NOMO-1 treated with DMSO at 0.1 percent for 48 hours (cell line): Measurements from ENCODE around the gene TACC2.
"Not testable (repeated sequence)": the region's sequence is repeated elsewhere in the genome, so short reads cannot be mapped to it uniquely, and the experiment has no call there.

Source experiments
- DNase-seq: peaks from one replicate; lab custom pipeline; 2025; ENCODE audit not compliant: unreplicated experiment; lab: John Stamatoyannopoulos, UW

Gene TACC2

DNA sequence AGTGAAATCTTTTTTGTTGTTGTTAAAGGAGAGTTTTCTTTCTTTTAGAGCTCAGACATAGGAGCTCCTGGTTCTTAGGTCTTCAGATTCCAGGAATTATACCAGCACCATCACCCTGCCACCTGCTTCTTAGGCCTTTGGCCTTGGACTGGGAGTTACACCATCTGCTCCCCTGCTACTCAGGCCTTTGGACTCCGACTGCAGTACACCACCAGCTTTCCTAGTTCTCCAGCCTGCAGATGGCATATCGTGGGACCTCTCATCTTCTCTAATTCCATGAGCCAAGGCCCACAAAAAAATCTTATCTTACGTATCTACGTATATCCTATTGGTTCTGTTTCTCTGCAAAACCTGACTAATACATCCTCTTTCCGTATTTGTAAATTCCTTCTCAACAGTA is 5.1 kb upstream of the TACC2 start:
- no peak for DNase-seq

GRCh38 chr10:121984463-121984862 is 4.5 kb upstream of the TACC2 start:
- DNase-seq = no peak

GRCh38 chr10:121990015-121990677 is 1.2 kb downstream of the TACC2 start:
- DNase-seq = no peak

DNA sequence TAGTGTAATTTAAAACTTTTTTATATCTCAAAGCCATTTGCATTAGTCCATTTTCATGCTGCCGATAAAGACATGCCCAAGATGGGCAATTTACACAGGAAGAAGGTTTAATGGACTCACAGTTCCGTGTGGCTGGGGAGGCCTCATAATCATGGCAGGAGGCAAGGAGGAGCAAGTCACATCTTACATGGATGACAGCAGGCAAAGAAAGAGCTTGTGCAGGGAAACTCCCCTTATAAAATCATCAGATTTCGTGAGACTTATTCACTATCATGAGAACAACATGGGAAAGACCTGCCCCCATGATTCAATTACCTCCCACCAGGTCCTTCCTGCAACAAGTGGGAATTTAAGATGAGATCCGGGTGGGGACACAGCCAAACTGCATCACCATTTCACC is 2.8 kb downstream of the TACC2 start:
- not testable (repeated sequence) for DNase-seq

GRCh38 chr10:121994429-121994941 is 5.5 kb downstream of the TACC2 start:
- no peak for DNase-seq

DNA sequence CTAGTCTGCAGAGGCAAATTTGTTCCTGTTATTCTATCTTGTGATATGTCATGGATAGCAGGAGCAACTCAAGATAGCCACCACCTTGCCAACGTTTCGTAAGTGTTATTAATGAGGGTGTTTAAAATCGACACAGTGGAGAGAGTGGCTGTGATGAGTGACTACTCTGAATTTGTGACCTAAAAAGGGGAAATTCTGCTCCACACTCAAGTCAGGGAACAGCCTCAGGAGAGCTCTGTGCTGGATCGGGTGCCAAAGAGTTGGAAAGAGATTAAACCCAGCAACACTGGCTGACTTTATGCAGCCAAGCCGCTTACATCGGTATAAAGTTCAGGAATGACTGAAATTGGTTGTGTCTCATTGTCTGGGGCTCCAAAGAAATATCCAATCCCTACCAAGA is 9.5 kb downstream of the TACC2 start:
- no peak for DNase-seq

DNA sequence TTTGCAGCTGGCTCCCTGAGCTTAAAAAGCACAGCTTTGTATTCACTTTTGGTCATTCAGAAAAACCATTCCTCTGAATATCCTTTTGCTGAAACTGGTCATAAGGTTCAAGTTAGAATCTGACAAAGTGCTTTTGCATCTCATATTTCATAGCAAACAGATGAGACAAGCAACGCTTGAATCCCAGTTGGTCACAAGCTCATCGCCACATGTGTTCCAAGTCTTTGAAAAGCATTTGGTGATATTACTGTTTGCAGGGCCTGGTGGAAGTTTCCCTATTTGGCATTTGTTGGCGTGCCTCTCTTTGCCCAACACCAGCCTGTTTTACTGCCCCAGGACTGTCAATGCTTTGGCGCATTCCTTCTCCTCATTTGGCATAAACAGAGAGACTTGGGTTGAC is 10.3 kb downstream of the TACC2 start:
- no peak for DNase-seq

DNA sequence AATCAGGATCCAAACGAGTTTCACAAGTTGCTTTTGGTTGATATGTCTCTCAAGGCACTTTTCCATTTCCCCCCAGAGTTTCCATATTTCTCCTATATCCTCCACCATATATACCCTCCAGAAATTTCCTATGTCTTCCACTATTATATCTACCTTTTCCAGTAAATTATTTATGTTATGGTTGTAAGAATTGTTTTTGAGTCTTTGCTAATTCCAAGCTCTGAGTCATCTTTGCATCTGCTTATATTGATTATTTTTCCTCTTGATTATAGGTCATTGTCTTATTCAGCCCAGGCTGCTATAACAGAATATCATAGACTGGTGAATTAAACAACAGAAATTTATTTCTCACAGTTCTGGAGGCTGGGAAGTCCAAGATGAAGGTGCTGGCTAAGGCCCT is 12.7 kb downstream of the TACC2 start:
- no peak for DNase-seq

- DNase-seq = no peak
These were observed 18.5 kb downstream of the TACC2 start for GRCh38 chr10:122007415-122007814.

DNA sequence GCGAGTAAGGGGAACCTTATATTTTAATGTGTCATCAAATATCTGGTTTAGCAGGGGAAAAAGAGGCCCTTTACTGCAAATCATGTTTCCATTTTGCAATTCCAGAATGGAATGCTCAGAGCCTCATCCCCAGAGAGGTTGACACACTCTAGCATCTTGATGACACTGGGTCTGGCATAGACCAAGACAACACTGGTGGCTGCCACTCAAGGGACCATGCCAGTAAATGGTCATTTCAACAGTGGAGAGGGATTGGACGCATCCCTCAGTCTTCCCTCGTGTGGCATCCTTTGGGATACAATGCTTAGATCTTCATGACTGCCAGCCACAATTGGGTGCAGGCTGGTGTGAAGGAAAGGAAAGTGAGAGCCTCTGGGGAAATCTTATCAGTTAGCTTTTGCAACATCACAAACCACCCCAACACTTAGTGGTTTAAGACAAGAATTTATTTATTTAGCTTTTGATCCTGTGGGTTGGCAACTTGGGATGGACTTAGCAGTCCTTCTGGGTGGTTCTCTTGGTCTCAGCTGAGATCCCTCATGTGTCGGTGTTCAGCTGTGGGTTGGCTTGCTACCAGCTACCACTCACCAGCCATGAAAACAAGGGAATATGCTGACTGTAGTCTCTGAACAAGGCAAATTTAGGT is 21.6 kb downstream of the TACC2 start:
- DNase-seq = no peak

GRCh38 chr10:122012731-122013130 is 23.8 kb downstream of the TACC2 start:
- DNase-seq = no peak

DNA sequence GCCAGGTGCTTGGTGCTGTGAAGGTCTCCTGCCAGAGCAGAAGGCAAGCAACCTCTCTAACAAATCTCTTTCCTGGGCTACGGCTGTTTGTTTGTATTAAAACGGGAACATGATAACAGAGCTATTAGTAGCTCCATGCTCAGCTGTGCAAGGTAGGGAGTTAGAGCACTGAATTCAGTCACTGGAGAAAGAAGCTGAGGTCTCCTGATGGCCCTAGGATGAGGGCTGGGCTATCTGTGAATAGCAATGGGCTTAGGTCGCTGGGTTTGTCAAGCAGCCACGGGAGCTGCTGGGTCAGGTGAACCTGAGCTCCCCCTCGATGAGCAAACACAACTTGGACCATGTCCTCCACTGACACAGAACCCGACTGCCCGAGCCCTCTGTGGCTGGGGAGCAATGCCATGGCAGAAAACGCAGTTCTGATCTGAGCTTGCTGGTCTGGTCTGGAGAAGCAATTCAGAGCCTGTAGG is 24.4 kb downstream of the TACC2 start:
- no peak for DNase-seq

- no peak for DNase-seq
These were observed 25.8 kb downstream of the TACC2 start for GRCh38 chr10:122014652-122015248.

GRCh38 chr10:122017926-122018325 is 29.0 kb downstream of the TACC2 start:
- DNase-seq = peak; percentile 12

- DNase-seq = no peak
These were observed 29.5 kb downstream of the TACC2 start for GRCh38 chr10:122018491-122018890.

- no peak for DNase-seq
These were observed 30.0 kb downstream of the TACC2 start for GRCh38 chr10:122018951-122019413.

DNA sequence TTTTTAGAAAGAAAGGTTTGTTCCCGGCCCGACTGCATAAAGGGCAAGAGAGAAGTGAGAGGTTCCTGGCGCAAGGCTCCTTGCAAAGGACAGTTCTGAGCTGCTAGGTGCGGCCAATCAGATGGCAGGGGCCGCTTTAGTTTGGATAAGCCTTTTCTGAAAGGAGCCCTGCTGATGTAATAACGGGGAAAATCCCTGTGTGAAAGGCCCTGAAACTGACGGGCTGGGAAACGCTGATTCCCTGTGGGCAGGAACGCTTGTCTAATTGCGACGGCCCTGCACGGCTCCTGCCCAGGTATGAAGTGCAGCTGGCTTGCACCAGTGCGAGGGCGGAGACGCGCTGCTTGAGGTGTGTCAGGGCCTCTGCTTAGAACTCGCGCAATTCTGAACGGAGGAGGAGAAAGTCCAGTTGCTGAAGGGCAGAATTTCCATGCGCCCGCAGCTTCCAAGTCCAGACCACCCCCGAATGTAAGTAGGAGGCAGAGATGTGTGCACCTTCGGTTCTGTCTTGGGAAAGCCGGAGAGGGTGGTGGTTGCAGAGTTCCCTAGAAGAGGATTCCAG is 30.5 kb downstream of the TACC2 start:
- DNase-seq = no peak

DNA sequence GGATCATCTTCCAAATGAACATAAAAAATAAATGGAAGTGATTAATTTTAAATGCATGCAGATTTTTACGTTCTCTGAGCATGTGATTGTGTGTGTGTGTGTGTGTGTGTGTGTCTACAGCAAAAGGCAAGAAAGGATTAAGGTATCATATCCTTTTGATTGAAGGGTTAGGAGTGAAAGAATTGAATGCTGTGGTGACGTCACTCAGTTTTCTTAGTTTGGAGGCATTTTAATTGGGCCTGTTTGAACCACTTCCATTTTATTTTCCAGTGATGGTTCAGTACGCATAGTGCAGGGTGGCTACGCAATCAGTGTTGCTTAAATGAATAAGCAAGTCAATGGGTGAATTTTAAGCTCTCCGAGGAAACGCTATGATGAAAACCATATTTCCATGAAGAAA is 31.3 kb downstream of the TACC2 start:
- no peak for DNase-seq

DNA sequence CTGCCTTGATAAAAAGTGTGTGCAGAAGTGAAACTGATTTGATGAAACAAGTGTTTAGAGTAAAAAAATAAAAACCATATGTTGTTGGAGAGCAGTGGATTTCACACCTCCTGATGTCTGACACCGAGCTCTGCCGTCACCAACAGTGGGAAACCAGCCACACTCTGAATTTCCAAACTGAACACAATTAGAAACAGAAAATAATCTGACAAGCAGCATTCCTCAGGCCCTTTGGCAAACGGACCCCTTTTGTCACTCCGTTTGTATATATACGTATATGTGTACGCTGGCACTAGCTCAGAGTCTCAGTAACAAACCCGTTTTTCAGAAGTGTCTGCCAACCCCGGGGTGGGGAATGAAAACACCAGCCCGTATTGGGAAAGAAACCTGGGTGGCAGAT is 32.4 kb downstream of the TACC2 start:
- peak; percentile 28 for DNase-seq

- DNase-seq = no peak
These were observed 32.9 kb downstream of the TACC2 start for GRCh38 chr10:122021828-122022227.

- DNase-seq = no peak
These were observed 33.3 kb downstream of the TACC2 start for GRCh38 chr10:122022276-122022675.

DNA sequence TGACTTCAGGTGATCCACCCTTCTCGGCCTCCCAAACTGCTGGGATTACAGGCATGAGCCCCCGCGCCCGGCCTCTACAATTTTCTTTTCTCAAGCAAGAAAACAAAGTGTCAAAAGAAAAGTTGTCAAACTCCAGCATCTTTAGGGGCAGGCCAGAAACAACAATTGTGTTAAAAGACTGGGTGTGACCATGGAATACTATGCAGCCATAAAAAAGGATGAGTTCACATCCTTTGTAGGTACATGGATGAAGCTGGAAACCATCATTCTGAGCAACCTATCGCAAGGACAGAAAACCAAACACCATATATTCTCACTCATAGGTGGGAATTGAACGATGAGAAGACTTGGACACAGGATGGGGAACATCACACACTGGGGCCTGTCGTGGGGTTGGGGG is 34.3 kb downstream of the TACC2 start:
- DNase-seq = not testable (repeated sequence)
